KMS-11 (cell line): ENCODE results near the gene POLR2L.
A peak's percentile ranks its signal among the peaks of the same experiment; 100 is the strongest.

Source experiments
- H2AFZ ChIP-seq: fragments of 200-600 bp; sonication (generic); 2 replicates; pipeline ENCODE4 v1.6.1; 2016; ENCODE audit warnings: antibody characterized with exemption, mixed run types, low read depth
- H3K27ac ChIP-seq: fragments of 200-600 bp; sonication (generic); 2 replicates; pipeline ENCODE4 v1.6.1; 2016; ENCODE audit warnings: mild to moderate bottlenecking, mixed run types
- H3K27me3 ChIP-seq: fragments of 200-600 bp; sonication (generic); 2 replicates; pipeline ENCODE4 v1.6.1; 2017; ENCODE audit warnings: mild to moderate bottlenecking, low read depth, mixed run types, moderate library complexity; ENCODE audit not compliant: insufficient read depth
- H3K36me3 ChIP-seq: fragments of 200-600 bp; sonication (generic); 2 replicates; pipeline ENCODE4 v1.6.1; 2017; ENCODE audit warnings: mild to moderate bottlenecking, mixed run types; ENCODE audit not compliant: insufficient read depth
- H3K4me1 ChIP-seq: fragments of 200-600 bp; sonication (generic); 2 replicates; pipeline ENCODE4 v1.6.1; 2016; ENCODE audit warnings: mild to moderate bottlenecking, low read depth, mixed run types; ENCODE audit not compliant: poor library complexity, severe bottlenecking
- H3K4me2 ChIP-seq: fragments of 200-600 bp; sonication (generic); 2 replicates; pipeline ENCODE4 v1.7.0; 2016; ENCODE audit warnings: mild to moderate bottlenecking, mixed run types
- H3K4me3 ChIP-seq: fragments of 200-600 bp; sonication (generic); IDR thresholded peaks from 2 replicates; pipeline ENCODE4 v1.6.1; 2017; ENCODE audit warnings: low read depth, low read length, mixed read lengths; ENCODE audit not compliant: insufficient read depth
- H3K79me2 ChIP-seq: fragments of 200-600 bp; sonication (generic); 2 replicates; pipeline ENCODE4 v1.6.1; 2016; ENCODE audit warnings: low read depth, mixed run types; ENCODE audit not compliant: insufficient read depth
- H3K9ac ChIP-seq: fragments of 200-600 bp; sonication (generic); 2 replicates; pipeline ENCODE4 v1.6.1; 2016; ENCODE audit warnings: mild to moderate bottlenecking, mixed run types
- H4K20me1 ChIP-seq: fragments of 200-600 bp; sonication (generic); 2 replicates; pipeline ENCODE4 v1.6.1; 2016; ENCODE audit warnings: mild to moderate bottlenecking, mixed run types; ENCODE audit not compliant: insufficient read depth
- TF ChIP-seq, protein P1 (sequence below): fragments of 200-600 bp; sonication (generic); conservative IDR thresholded peaks from 2 replicates; pipeline ENCODE4 v1.6.1; 2017; ENCODE audit warnings: low read depth, mild to moderate bottlenecking, antibody characterized with exemption, low read length, moderate library complexity, mixed read lengths

POLR2L gene

DNA sequence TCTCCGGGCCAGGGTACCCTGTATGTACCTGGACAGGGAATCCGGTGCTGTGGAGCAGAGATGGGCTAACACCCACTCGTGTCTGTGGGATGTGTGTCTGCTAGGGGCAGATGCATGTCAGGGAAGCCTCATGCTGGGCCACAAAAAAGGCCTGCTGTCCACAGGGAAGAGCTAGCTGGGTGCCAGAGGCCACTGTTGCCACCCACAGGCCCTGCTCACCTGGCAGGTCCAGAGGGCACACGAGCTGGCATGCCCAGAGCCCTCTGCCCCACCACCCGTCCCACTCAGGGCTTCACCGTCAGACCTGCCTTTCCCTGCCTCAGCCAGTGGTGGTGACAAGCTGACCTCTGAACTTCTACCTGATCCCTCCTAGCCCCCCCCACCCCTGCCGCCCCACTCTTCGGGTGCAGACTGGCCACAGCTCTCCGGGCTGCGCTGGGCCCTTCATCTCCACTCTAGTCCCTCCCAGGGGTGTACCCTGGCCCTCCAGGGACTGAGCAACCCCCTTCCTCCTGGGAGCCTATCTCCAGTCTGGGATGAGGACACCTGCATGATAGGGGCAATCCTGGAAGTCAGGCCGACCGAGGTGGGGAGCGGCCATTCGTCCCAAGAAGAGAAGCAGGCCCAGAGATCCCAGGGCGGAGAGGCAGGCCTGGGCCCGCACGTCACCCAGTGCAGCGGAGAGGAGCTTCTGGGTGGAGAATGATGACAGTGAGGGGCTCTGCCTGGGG is 45.6 kb downstream of the POLR2L start:
- Histone ChIP-seq H3K4me2 (peak overlapping the region; percentile 99), H3K9ac (peak overlapping the region; percentile 67; the same call in 1 of the 2 replicates), H3K27me3 (no peaks in the 10 kb centered on the region), H2AFZ (no peak overlapping the region), H3K4me1 (peaks cover 12% of the 10 kb centered on the region), H4K20me1 (no peaks in the 10 kb centered on the region), H3K36me3 (no peaks in the 10 kb centered on the region), H3K79me2 (0 out of 2 replicates have a peak, but pooled peaks cover 4% of the 10 kb centered on the region), H3K4me3 (peak overlapping the region; percentile 28), H3K27ac (peak overlapping the region; percentile 50; the same call in 1 of the 2 replicates)
- TF ChIP-seq, protein P1, sequence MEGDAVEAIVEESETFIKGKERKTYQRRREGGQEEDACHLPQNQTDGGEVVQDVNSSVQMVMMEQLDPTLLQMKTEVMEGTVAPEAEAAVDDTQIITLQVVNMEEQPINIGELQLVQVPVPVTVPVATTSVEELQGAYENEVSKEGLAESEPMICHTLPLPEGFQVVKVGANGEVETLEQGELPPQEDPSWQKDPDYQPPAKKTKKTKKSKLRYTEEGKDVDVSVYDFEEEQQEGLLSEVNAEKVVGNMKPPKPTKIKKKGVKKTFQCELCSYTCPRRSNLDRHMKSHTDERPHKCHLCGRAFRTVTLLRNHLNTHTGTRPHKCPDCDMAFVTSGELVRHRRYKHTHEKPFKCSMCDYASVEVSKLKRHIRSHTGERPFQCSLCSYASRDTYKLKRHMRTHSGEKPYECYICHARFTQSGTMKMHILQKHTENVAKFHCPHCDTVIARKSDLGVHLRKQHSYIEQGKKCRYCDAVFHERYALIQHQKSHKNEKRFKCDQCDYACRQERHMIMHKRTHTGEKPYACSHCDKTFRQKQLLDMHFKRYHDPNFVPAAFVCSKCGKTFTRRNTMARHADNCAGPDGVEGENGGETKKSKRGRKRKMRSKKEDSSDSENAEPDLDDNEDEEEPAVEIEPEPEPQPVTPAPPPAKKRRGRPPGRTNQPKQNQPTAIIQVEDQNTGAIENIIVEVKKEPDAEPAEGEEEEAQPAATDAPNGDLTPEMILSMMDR: no peak

DNA sequence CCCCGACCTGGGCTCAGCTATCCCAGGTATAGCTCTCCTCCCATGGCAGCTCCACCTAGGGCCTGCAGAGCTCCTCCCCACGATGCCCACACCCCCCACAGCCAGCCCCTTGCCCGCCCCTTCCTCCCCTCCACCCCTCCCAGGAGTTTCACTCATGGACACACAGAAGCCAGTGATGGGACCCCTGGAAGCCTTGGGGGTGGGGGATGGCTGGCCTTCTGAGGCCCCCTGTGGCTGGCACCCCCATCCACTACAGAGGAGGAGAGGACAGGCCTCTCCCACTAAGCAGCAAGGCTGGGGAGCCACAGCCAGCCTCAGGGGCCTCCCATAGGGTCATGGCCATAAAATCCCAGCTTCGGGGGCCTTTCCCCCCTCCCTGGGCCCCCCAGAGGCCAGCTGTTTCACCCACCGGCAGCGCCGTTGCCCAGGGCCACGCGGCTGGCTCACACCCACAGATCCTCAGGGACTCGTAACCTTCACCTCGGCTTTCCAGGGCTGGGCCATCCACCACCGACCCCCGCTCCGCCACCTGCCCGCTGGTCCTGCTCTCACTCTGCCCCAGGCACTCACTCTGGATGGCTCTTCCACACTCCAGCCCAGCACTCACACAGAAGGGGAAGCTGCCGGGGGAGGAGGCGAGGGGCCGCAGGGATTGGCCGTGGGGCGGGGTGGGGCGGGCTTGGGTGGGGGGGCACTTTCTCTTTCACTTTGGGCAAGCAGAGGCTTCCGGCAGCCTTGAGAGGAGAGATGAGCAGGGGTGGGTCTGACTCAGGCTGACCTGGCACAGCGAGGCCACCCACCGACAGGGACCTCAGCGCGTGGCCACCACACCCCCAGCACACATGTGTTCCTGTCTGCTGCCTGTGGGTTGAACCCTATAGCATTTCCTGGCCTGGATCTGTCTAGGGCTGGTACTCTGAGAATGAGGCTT is 46.4 kb downstream of the POLR2L start:
- Histone ChIP-seq H3K27me3 (no peaks in the 10 kb centered on the region), H3K4me3 (no peak overlapping the region), H4K20me1 (no peaks in the 10 kb centered on the region), H3K79me2 (0 out of 2 replicates have a peak, but pooled peaks cover 4% of the 10 kb centered on the region), H3K27ac (peak overlapping the region; percentile 50; the same call in 1 of the 2 replicates), H3K4me2 (peak overlapping the region; percentile 99), H3K4me1 (peaks cover 12% of the 10 kb centered on the region), H3K36me3 (no peaks in the 10 kb centered on the region), H3K9ac (peak overlapping the region; percentile 55; the same call in 1 of the 2 replicates), H2AFZ (no peak overlapping the region)
- TF ChIP-seq, protein P1: no peak

DNA sequence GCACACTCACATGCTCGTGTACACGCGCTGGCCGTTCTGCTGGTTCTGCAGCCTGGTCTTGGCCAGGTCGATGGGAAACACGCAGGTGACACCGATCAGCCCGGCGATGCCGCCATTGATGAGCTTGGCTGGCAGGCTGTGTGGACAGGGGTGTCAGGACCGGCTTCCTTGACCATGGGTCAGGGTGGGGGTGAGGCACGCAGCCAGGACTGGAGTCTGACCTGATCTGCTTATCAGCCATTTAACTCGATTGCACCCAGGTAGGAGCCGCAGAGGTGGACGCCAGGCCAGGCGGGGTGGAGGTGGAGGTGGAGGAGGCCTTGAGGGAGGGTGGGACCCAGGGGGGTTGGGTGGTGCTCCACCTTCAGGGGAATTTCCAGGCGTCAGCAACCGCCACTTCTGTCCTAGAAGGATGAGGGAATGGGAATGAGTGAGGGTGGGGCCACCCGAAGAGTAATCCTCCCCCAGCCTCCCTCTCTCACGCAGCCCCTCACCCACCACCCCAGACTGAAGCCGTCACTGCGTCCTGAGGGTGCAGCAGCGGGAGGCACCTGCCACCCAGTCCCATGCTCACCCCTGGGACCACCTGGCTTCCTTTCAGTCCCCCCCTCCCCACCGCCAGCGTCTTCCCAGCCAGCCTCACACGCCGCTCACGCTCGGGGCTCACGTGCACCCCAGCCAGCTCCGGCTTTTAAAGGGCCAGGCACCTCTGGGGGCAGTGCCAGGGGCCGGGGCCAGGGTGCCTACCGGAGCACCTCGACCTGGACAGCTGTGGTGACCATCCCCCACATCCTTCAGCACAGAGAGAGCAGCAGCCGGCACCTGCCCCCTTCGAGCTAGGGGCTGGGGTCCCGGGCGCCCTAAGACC is 47.3 kb downstream of the POLR2L start:
- Histone ChIP-seq H3K79me2 (0 out of 2 replicates have a peak, but pooled peaks cover 4% of the 10 kb centered on the region), H4K20me1 (no peaks in the 10 kb centered on the region), H2AFZ (no peak overlapping the region), H3K27me3 (no peaks in the 10 kb centered on the region), H3K4me2 (peak overlapping the region; percentile 99), H3K9ac (no peak overlapping the region; the same call in 1 of the 2 replicates), H3K4me1 (peaks cover 12% of the 10 kb centered on the region), H3K4me3 (no peak overlapping the region), H3K27ac (no peak overlapping the region), H3K36me3 (no peaks in the 10 kb centered on the region)
- TF ChIP-seq, protein P1: no peak
